Activated naive CD4-positive, alpha-beta T cell treated with anti-CD3 and anti-CD28 coated beads, Interleukin-2, amount 50 U/mL, for 72 hours (primary cell): Measurements from ENCODE around the gene LARP4B. TPM values are rescaled to one million over a fixed set of nuclear protein-coding genes. Genes with fewer than 3 reads are reported as not detected.

Source experiments
- ATAC-seq, 2 donors: fragments of 150-1000 bp; cut with Tn5 transposase; 2 replicates each; pipeline ENCODE4 v1.10.0; 2021; ENCODE audit warnings: mild to moderate bottlenecking in 2 of 2, moderate library complexity in 2 of 2
- DNase-seq, 2 donors: peaks; one replicate each; pipeline ENCODE4 v3.0.0; 2021 to 2022; ENCODE audit warnings: low spot score in 2 of 2
- H3K27ac Mint-ChIP-seq, 2 donors: one replicate each; pipeline ENCODE4 v1.8.0; 2022; ENCODE audit warnings: mild to moderate bottlenecking in 2 of 2, mixed read lengths in 2 of 2
- H3K36me3 Mint-ChIP-seq, 2 donors: one replicate each; pipeline ENCODE4 v1.8.0; 2022; ENCODE audit warnings: mixed read lengths in 2 of 2
- H3K9me3 Mint-ChIP-seq, 2 donors: one replicate each; pipeline ENCODE4 v1.8.0; 2022; ENCODE audit warnings: mixed read lengths in 2 of 2
- total RNA-seq, 2 donors: library from RNA; stranded (reverse); gene quantifications; one replicate each; pipeline ENCODE4 v1.2.3, GENCODE V29; 2022

LARP4B gene
- total RNA-seq, 2 donors from 2014 or later = 87.4 to 122 TPM

GRCh38 chr10:865924-866576 is 65.5 kb downstream of the LARP4B start:
- DNase-seq (no peak), ATAC-seq (no peak)
- Mint-ChIP-seq H3K36me3 (peaks cover 20 to 35% of the 10 kb centered on the region in 2 donors), H3K27ac (peak overlapping the region in 1 of 2 donors; percentile 6), H3K9me3 (no peaks in the 10 kb centered on the region)

GRCh38 chr10:865257-865656 is 66.2 kb downstream of the LARP4B start:
- H3K27ac Mint-ChIP-seq = peak overlapping the region in 1 of 2 donors; percentile 58
- ATAC-seq (no peak), DNase-seq (no peak)
- peaks cover 15 to 38% of the 10 kb centered on the region in 2 donors for H3K36me3 Mint-ChIP-seq
- H3K9me3 Mint-ChIP-seq = no peaks in the 10 kb centered on the region

- DNase-seq = no peak
- ATAC-seq = no peak
- Mint-ChIP-seq H3K27ac (no peak overlapping the region), H3K36me3 (peaks cover 19 to 48% of the 10 kb centered on the region in 2 donors), H3K9me3 (no peaks in the 10 kb centered on the region)
These were observed 71.0 kb downstream of the LARP4B start for GRCh38 chr10:860519-860918.

GRCh38 chr10:856416-857157 is 74.9 kb downstream of the LARP4B start:
- Mint-ChIP-seq H3K9me3 (no peaks in the 10 kb centered on the region), H3K27ac (peak overlapping the region in 1 of 2 donors; percentile 6), H3K36me3 (peaks cover 31 to 37% of the 10 kb centered on the region in 2 donors)
- no peak for DNase-seq
- ATAC-seq = no peak

- Mint-ChIP-seq H3K9me3 (peaks cover 3% of the 10 kb centered on the region in 2 donors), H3K27ac (no peak overlapping the region), H3K36me3 (peaks cover 38 to 40% of the 10 kb centered on the region in 2 donors)
- DNase-seq (no peak), ATAC-seq (no peak)
These were observed 75.8 kb downstream of the LARP4B start for GRCh38 chr10:855671-856070.

- DNase-seq (no peak), ATAC-seq (no peak)
- Mint-ChIP-seq H3K27ac (no peak overlapping the region), H3K9me3 (peaks cover 3% of the 10 kb centered on the region in 2 donors), H3K36me3 (peaks cover 44% of the 10 kb centered on the region in 2 donors)
These were observed 76.4 kb downstream of the LARP4B start for GRCh38 chr10:855079-855478.

GRCh38 chr10:853017-853416 is 78.5 kb downstream of the LARP4B start:
- peak overlapping the region; percentile 15 to 16 for H3K27ac Mint-ChIP-seq
- no peak for ATAC-seq
- peaks cover 3% of the 10 kb centered on the region in 2 donors for H3K9me3 Mint-ChIP-seq
- H3K36me3 Mint-ChIP-seq = peaks cover 44 to 46% of the 10 kb centered on the region in 2 donors
- no peak for DNase-seq

- peaks cover 44 to 46% of the 10 kb centered on the region in 2 donors for H3K36me3 Mint-ChIP-seq
- DNase-seq (no peak), ATAC-seq (peak in 1 of 2 donors; percentile 37)
- H3K9me3 Mint-ChIP-seq = peaks cover 3% of the 10 kb centered on the region in 2 donors
- peak overlapping the region in 1 of 2 donors; percentile 65 for H3K27ac Mint-ChIP-seq
These were observed 79.1 kb downstream of the LARP4B start for GRCh38 chr10:852386-852785.

GRCh38 chr10:851901-852300 is 79.6 kb downstream of the LARP4B start:
- DNase-seq (no peak), ATAC-seq (peak in 1 of 2 donors; percentile 51)
- H3K36me3 Mint-ChIP-seq = peaks cover 46 to 48% of the 10 kb centered on the region in 2 donors
- peak overlapping the region; percentile 13 to 65 for H3K27ac Mint-ChIP-seq
- peaks cover 3% of the 10 kb centered on the region in 2 donors for H3K9me3 Mint-ChIP-seq

GRCh38 chr10:850093-850492 is 81.4 kb downstream of the LARP4B start:
- peaks cover 38 to 54% of the 10 kb centered on the region in 2 donors for H3K36me3 Mint-ChIP-seq

GRCh38 chr10:847868-848267 is 83.6 kb downstream of the LARP4B start:
- H3K36me3 Mint-ChIP-seq = peaks cover 28 to 47% of the 10 kb centered on the region in 2 donors
- DNase-seq (no peak), ATAC-seq (no peak)
- H3K27ac Mint-ChIP-seq = peak overlapping the region in 1 of 2 donors; percentile 46
- peaks cover 3% of the 10 kb centered on the region in 2 donors for H3K9me3 Mint-ChIP-seq

More at GRCh38 chr10:850093-850492, 81.4 kb downstream of the LARP4B start:
- ATAC-seq = no peak
- peaks cover 3% of the 10 kb centered on the region in 2 donors for H3K9me3 Mint-ChIP-seq
- no peak overlapping the region for H3K27ac Mint-ChIP-seq
- DNase-seq = no peak

- ATAC-seq = peak in 1 of 2 donors; percentile 5
- H3K36me3 Mint-ChIP-seq = peaks cover 15 to 34% of the 10 kb centered on the region in 2 donors
These were observed 85.3 kb downstream of the LARP4B start for GRCh38 chr10:846126-846685.

GRCh38 chr10:845526-845925 is 86.0 kb downstream of the LARP4B start:
- Mint-ChIP-seq H3K36me3 (peaks cover 9 to 27% of the 10 kb centered on the region in 2 donors), H3K27ac (peak overlapping the region; percentile 66 to 75), H3K9me3 (no peaks in the 10 kb centered on the region)
- ATAC-seq (no peak), DNase-seq (no peak)

More at GRCh38 chr10:846126-846685, 85.3 kb downstream of the LARP4B start:
- no peak for DNase-seq
- H3K9me3 Mint-ChIP-seq = peaks cover 3% of the 10 kb centered on the region in 2 donors
- peak overlapping the region; percentile 65 to 66 for H3K27ac Mint-ChIP-seq

GRCh38 chr10:844552-844951 is 87.0 kb downstream of the LARP4B start:
- peaks cover under 1 to 17% of the 10 kb centered on the region in 2 donors for H3K36me3 Mint-ChIP-seq
- H3K9me3 Mint-ChIP-seq = no peaks in the 10 kb centered on the region
- DNase-seq (no peak), ATAC-seq (no peak)
- peak overlapping the region in 1 of 2 donors; percentile 40 for H3K27ac Mint-ChIP-seq

- ATAC-seq (no peak), DNase-seq (no peak)
- no peak overlapping the region for H3K27ac Mint-ChIP-seq
- peaks cover 0 to 10% of the 10 kb centered on the region in 2 donors for H3K36me3 Mint-ChIP-seq
- no peaks in the 10 kb centered on the region for H3K9me3 Mint-ChIP-seq
These were observed 87.8 kb downstream of the LARP4B start for GRCh38 chr10:843703-844102.

- ATAC-seq (no peak), DNase-seq (no peak)
- Mint-ChIP-seq H3K27ac (no peak overlapping the region), H3K36me3 (peaks cover 0 to 10% of the 10 kb centered on the region in 2 donors), H3K9me3 (no peaks in the 10 kb centered on the region)
These were observed 88.7 kb downstream of the LARP4B start for GRCh38 chr10:842795-843194.

GRCh38 chr10:841535-841934 is 90.0 kb downstream of the LARP4B start:
- Mint-ChIP-seq H3K36me3 (peaks cover 0 to 3% of the 10 kb centered on the region in 2 donors), H3K9me3 (no peaks in the 10 kb centered on the region), H3K27ac (no peak overlapping the region)
- DNase-seq (no peak), ATAC-seq (no peak)
